Cardiac fibroblast (primary cell): ENCODE data around the gene IRAG1.
A peak's percentile ranks its signal among the peaks of the same experiment; 100 is the strongest.

Experiments used
- DNase-seq, 2 donors: peaks; one replicate each; pipeline versions ENCODE4 v3.0.0 to v3.0.0-alpha.2; 2010; ENCODE audit warnings: low read depth in 2 of 2
- H3K4me3 ChIP-seq, 2 donors: replicated peaks in 1 of 2; 1 replicate in 1 of 2; 2 replicates in 1 of 2; pipeline ENCODE4 v1.5.1; 2011; ENCODE audit warnings: low read depth in 2 of 2, low read length in 2 of 2, mild to moderate bottlenecking in 2 of 2, moderate library complexity in 1 of 2
- CTCF ChIP-seq: IDR thresholded peaks from one replicate; pipeline ENCODE4 v1.5.1; 2011; ENCODE audit warnings: low read depth, mild to moderate bottlenecking, low read length, inconsistent platforms

The IRAG1 gene

GRCh38 chr11:10669258-10670033, 24.1 kb downstream of the IRAG1 start:
- H3K4me3 ChIP-seq: no peak overlapping the region
- DNase-seq: peak; percentile 45 to 50
- no peak for TF ChIP-seq CTCF

- no peak for TF ChIP-seq CTCF
- DNase-seq: peak in 1 of 2 donors; percentile 15
- H3K4me3 ChIP-seq: no peak overlapping the region
Observed at GRCh38 chr11:10667521-10667885, 26.1 kb downstream of the IRAG1 start.

GRCh38 chr11:10666556-10667520, 26.7 kb downstream of the IRAG1 start:
- H3K4me3 ChIP-seq: no peak overlapping the region
- peak in 1 of 2 donors; percentile 66 for DNase-seq
- no peak for TF ChIP-seq CTCF

GRCh38 chr11:10664496-10664895, 29.1 kb downstream of the IRAG1 start:
- no peak for DNase-seq
- no peak for TF ChIP-seq CTCF
- H3K4me3 ChIP-seq: no peak overlapping the region

GRCh38 chr11:10663990-10664389, 29.6 kb downstream of the IRAG1 start:
- no peak overlapping the region for H3K4me3 ChIP-seq
- TF ChIP-seq CTCF: no peak
- DNase-seq: peak in 1 of 2 donors; percentile 35

GRCh38 chr11:10663365-10663764, 30.2 kb downstream of the IRAG1 start:
- DNase-seq: no peak
- H3K4me3 ChIP-seq: no peak overlapping the region
- no peak for TF ChIP-seq CTCF
